Stimulated activated CD8-positive, alpha-beta memory T cell treated with anti-CD3 and anti-CD28 coated beads, Interleukin-7, amount 100 ng/mL, for 1 hour (primary cell): Measurements from ENCODE around the gene ATG9B.
A peak's percentile ranks its signal among the peaks of the same experiment; 100 is the strongest.
"Not testable (repeated sequence)": the region's sequence is repeated elsewhere in the genome, so short reads cannot be mapped to it uniquely, and the experiment has no call there.

Experiments
- DNase-seq, 2 donors: peaks; one replicate each; pipeline ENCODE4 v3.0.0-alpha.2; 2020; ENCODE audit warnings: low read depth in 2 of 2

ATG9B gene

DNA sequence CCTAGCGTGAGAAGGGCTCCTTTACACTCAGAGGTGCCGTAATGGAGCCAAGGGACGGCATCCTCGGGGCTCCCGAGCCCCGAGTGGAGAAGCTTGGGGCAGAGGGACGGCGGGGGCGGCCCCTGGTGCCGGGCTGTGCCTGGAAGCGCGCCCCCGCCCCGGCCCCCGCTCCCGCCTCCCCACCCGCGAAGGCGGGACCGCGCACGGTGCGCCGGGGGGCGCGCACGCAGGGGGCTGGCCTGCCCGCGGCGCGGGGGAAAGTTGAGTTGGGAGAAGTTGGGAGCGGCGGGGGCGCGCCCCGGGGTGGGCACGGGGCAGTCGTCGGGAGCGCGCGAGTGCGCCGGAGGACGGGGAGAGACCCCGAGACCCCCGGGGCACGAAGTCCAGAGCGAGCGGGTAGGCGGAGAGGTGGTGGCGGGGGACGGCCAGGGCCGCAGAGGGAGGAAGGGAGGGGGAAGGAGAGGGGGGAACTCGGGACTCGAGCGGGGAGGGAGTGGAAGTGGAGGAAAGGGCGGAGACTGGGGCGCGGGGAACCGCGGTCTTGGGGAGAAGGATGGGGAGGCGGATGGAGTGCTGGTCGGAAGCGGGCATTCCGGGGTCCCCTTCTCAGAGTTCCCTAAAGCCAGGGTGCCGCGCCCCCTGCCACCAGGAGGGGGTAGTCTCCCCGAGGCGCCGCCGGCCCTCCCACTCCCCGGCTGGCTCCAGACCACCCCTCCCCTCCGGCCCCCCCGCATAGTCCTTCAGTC, 35.2 kb upstream of the ATG9B start, which contains the start of gene SLC4A2:
Gene SLC4A2, plus strand, starts transcription at position 223 of the 746 bp plus-strand sequence. CDS start 2,399 bp downstream, outside the sequence.
- DNase-seq: peak; percentile 43

DNA sequence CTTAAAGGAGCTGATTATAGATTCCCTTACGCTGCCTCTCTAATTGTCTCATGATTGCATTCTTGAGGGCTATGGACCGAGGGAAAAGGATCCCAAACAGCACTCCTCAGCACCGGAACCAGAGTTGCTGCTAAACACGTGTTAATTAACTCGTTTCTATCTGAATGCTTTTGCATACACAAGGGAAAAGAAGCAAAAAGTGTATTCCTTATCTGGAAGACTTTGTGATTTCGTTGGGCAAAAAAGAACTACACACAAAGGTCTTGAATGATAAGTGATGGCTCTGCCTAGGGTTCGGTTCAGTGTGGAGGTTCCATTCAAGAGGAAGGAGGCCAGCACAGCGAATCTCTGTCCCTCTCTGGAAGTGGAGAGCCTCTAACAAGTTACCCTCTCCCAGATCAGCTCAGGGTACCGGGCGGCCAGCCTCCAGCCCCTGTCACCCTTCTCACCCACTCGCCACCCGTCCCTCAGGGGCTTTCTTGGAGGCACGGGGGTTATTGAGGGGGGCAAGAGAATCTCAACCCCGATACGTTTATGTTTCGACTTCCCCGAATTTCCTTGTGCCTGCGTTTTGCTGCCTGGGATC, 34.6 kb upstream of the ATG9B start:
- DNase-seq: no peak

DNA sequence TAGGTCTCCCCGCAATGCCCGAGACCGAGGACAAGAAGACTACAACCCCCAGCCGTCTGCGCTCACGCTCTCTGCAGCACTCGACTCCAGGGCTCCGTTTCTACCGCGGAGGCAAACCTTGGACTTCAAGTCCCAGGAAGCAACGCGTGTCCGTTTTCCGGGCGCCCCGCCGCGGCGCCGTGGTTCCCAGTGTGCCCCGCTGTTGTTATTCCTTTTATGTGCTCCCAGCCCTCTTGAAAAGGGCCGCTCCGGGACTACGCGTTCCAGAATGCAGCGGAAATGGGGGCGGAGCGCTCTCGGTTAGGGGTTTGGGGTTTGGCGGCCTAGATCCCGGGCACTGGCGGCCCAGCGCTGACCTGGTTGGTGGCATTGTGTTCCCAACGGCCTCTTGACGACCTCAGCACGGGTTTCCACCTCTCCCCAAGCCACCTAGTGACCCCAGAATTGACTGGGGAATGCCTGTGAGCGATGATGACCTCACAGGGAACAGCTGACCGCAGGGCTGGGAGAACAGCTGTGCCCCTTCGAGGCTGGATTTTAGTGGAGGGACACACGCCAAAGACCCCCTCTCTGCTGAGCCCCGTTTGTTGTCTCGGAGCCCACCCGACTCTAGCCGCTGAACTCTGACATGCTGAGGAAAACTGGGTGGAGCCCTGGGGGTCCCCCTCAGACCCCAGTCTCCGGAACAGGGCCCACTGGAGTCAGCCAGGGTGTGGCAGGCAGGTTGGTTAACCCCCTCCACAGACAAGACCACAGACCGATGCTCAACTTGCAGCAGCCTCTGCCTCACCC, 33.9 kb upstream of the ATG9B start:
- DNase-seq: peak; percentile 92 to 93

DNA sequence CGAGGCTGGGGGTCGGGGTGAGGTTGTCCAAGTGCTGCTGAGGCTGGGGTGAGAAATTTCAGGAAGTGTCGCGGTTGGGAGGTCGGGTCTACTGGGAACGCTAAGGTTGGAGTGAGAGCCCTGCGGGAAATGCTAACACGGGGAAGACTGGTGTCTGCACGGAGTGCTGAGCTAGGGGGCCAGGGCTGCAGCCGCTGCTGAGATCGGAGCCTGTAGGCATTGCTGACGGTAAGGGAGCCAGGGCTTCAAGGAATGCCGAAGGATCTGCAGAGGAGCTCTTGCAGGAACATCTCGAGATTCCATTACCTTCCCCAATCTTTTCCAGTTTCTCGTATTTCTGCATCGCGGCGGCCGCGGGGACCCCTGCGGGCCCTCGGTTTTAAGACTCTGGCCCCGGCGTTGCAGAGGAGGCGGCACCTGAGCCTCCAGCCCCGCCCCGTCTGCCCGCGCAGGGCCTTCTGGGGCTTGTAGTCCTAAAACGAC, 33.3 kb upstream of the ATG9B start, which contains the start of gene CDK5:
Gene CDK5, minus strand, starts transcription at position 392 of the 483 bp plus-strand sequence. Its CDS starts 49 bp downstream, at position 343.
- DNase-seq: no peak

DNA sequence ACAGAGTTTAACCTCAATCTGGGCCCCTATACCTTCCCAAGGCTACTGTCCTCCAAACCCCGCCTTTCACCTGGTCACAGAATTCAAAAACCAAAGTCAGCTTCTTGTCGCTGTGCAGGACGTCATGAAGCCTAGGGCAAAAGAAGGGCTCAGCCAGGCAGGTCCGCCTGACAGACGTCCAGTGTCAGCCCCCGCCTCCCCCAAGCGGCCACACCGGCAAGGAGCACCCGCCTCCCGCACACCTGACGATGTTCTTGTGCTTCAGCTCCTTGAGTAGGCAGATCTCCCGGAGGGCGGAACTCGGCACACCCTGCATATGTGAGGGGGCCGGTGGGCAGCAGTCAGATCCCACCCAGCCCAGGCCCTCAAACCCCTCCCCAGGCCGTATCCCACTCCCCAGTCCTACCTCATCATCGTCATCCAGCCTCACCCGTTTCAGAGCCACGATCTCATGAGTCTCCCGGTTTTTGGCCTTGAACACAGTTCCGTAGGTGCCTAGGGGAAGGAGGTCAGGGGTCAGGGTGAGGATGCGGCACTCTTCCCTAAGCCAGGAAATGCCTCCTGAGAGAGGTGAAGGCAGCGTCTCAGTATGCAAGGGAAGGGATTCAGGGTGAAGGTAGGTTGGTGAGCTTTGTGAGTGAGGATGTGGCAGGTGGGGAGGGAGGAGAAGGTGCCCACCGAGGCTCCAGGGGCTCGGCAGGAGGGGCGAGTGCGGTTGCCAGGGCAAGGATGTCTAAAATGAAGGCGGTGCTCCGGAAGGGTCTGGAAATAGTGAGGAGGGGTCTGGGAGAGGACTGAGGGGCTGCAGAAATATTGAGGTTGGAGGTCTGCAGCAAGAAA, 32.6 kb upstream of the ATG9B start:
- DNase-seq: no peak

DNA sequence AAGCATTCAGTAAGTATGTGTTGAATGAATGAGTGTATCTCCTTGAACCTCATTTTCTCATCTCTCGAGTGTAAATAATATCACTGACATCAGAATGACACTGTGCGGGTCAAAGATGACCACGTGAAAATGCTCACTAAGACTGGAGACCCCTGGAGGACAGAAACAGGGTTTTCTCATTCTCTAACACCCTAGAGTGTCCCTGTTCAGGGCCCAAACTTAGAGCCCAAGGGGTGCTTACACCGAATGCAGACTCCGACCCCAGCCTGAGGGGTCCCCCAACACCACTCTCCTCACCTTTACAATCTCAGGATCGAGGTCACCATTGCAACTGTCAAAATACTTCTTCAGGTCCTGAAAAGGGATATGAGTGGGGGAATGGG, 32.0 kb upstream of the ATG9B start:
- DNase-seq: no peak

DNA sequence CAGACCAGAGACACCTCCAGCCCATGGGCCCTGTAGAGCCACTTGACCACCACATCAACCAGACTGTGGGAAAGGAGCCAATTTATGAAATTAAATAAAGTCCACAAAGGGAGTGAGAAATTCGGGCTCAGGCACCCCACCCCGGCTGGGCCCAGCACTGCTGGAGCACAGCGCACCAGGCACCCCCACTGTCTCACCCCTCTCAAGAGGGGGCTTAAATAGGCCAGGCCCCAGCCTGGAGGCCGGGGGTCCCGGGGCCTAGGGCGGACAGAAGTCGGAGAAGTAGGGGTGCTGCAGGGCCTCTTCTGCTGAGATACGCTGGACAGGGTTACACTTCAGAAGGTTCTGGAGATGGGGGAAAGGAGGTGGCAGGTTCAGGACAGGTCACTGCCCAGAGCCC, 29.5 kb upstream of the ATG9B start:
- no peak for DNase-seq

DNA sequence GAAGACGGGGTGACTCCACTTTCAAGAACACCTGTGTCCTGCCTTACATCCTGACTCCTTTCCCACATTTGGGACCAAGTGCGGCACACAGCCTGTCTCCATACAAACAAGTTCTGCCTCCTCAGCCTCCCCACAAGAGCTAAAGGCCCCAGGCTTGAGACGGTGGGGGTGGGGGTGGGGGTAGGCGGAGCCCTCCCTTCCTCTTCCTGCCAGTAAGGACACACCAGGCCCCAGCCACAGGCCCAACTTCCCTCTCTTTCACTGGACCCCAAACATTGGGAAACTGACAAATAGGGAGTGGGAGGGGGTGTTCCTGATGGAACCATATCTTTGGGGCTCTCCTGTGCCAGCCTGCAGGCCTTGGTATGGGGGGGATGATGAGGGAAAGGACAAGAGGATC, 28.8 kb upstream of the ATG9B start:
- DNase-seq: no peak

DNA sequence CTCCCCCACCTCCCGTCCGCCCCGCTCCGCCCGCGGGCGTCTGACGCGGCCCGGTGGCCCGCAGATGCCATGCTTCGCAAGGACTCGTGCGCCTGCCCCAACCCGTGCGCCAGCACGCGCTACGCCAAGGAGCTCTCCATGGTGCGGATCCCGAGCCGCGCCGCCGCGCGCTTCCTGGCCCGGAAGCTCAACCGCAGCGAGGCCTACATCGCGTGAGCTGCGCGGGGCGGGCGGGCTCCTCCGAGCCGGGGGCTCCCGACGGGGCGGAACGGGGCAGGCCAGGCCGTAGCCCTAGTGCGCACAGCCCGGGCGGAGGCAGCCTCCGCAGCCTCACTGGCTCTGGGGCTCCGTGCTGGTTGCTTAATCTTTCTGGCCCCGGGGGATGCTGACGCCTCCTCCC, 26.8 kb upstream of the ATG9B start:
- no peak for DNase-seq

DNA sequence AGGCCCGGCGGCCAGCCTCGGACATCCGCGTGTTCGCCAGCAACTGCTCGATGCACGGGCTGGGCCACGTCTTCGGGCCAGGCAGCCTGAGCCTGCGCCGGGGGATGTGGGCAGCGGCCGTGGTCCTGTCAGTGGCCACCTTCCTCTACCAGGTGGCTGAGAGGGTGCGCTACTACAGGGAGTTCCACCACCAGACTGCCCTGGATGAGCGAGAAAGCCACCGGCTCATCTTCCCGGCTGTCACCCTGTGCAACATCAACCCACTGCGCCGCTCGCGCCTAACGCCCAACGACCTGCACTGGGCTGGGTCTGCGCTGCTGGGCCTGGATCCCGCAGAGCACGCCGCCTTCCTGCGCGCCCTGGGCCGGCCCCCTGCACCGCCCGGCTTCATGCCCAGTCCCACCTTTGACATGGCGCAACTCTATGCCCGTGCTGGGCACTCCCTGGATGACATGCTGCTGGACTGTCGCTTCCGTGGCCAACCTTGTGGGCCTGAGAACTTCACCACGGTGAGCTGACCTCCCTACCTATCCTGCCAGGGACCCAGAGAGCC, 24.7 kb upstream of the ATG9B start:
- DNase-seq: no peak

DNA sequence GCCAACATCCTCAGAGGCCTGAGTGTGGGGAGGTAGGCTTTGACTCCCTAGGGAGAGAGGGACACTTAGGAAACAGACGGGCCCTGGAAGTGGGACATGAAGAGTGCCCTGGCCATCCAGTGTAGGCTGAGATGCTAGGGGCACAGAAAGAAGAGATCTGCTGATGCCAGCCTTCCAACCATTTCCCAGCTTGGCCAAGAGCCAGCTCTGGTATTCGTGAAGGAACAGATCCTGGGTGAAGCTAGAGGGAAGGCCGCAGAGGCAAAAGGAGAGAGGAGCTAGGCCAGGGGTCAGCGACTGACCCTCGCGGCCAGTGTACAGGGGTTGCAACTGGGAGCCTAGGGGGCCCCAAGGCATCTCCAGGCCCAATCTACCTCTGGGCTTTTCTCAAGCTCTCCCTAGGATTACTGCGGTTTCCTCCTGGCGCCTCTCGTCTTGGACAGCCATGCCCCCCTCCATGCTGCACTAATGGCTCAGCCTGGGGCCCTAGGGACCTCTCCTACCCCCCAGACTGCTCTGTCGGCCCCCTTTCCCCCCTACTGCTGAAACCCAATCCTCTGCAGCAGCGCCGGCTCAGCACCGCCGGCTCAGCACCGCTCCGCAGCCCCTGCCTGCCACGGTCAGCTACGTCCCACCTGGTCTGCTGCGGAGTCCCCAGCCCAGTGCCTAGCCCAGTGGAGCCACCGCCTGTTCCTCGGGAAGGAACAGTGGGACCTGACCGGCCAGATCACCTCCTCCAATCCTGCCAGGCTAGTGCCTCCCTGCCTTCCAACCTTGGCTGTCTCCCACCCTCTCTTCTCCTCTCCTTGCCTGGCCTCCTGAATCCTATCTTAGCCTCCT, 23.9 kb upstream of the ATG9B start, which contains the start of gene ASIC3:
Gene ASIC3, plus strand, starts transcription at position 556 of the 840 bp plus-strand sequence. CDS start 355 bp downstream, outside the sequence.
- no peak for DNase-seq

DNA sequence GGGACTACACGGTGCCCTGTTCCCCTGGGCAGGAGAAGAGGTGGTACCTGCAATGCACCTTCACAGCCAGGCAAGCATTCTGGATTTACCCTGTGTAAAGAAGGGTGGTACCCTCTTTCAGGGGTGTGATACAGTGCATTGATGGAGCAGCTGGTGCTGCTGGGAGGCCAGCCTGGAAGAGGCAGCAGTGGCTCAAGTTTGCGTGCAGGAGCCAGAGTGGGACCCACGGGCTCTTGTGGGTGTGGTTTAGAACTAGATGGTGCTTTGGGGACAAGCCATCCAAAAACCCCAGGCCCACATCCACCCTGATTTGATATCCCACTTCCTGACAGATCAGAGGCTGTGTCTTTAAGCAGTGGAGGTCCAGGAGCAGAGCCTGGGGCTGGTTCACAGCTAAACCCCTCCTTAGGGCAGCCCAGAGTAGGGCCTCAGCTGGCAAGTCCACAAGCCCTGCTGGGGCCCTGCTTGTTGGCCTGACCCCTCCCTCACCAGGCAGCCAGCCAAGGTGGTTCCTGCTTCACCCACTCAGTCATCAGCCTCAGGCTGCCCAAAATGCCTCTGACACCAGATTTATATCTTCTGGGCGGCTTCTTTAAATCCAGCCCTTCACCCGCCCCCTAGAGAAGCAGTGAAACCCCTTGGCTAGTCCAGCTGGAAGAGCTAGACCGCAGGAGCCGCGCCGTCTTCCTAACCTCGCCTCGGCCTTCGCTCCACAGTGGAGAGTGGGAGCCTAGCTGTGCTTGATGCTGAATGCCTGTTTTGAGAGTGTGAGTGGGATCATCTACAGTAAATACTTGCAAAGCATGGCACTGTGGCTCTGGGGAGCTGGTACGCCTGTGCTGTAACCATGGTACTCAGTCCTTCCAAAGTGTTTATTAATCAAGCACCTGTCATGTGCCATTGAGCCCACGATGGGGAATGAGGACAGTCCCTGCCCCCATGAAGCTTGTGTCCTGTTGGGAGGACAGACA, 22.6 kb upstream of the ATG9B start:
- DNase-seq: no peak

DNA sequence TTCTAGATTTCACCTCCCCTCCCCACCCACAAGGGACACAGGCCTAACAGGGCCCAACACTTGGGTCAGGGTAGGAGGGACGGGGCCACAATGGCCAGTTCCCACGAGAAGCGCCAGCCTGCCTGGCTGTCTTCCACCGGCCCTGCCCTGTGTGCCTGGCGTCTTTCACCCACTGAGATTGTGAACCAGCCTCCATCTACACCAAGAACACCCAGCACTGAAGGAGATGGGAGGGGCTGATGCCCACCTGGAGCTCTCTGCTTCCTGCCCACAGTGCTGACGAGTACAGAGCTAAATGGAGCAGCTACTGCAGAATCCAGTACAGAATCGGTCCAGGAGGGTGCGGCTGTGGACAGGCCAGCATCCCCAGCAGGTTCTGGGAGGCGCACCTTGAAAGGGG, 21.7 kb upstream of the ATG9B start:
- DNase-seq: no peak

DNA sequence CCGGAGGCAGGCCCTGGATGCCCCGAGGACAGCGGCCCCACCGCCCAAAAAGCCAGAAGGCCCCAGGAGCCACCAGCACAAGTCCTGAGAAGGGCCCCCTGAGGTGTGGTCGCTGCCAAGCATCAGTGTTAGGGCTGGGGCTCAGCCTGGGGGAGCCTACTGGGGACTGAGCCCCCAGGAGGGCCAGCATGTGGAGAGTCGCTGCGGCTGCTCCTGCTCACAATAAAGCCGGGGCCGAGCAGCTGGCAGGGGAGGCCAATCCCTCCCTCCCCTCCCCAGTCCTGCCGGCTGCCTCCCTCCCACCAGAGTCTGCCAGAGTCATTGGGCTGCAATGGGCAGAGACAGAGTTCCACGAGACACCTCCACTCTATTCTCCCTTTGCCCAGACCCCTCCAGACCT, 21.0 kb upstream of the ATG9B start:
- DNase-seq: no peak

DNA sequence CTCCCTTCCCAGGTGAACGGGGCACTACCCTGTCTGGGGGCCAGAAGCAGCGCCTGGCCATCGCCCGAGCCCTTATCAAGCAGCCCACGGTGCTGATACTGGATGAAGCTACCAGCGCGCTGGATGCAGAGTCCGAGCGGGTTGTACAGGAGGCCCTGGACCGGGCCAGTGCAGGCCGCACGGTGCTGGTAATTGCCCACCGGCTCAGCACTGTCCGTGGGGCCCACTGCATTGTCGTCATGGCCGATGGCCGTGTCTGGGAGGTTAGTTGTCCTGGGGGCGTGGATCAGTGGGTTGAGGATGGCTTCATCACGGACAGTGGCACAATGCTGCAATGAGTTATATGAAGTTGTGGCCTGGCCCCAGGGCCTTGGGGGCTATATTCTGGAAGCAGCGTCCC, 19.7 kb upstream of the ATG9B start:
- DNase-seq: no peak

DNA sequence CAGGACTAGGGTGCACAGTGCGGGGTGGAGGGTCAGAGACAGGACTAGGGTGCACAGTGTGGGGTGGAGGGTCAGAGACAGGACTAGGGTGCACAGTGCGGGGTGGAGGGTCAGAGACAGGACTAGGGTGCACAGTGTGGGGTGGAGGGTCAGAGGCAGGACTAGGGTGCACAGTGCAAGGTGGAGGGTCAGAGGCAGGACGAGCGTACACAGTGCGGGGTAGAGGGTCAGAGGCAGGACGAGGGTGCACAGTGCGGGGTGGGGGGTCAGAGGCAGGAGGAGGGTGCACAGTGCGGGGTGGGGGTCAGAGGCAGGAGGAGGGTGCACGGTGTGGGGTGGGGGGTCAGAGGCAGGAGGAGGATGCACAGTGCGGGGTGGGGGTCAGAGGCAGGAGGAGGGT, 19.2 kb upstream of the ATG9B start:
- not testable (repeated sequence) for DNase-seq

DNA sequence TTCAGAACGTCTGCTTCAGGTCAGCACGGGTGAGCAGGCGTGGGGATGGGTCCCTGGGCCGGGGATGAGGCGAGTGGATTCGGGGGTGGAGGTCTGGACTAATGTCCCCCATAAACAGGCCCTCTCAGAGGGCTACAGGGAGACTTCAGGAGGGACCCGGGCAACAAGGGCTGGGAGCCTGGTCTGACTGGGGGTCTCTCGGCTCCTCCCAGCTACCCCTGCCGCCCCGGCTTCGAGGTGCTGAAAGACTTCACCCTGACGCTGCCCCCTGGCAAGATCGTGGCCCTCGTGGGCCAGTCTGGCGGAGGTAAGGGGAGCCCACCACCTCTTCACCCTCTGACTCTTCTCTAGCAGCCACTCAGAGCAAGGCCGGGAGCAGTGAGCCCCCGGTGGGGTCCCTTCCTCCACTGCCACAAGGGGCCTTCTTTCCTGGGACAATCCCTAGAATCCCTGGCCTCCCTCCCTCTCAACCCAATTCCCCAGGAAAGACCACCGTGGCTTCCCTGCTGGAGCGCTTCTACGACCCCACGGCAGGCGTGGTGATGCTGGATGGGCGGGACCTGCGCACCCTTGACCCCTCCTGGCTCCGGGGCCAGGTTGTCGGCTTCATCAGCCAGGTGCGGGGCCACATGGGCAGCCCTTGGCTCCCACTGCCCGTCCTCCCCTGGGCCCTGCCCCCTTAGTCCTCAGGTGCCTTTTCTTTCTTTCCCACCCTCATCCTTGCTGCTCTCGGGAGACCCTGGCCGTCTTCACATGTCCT, 16.5 kb upstream of the ATG9B start:
- DNase-seq: no peak

DNA sequence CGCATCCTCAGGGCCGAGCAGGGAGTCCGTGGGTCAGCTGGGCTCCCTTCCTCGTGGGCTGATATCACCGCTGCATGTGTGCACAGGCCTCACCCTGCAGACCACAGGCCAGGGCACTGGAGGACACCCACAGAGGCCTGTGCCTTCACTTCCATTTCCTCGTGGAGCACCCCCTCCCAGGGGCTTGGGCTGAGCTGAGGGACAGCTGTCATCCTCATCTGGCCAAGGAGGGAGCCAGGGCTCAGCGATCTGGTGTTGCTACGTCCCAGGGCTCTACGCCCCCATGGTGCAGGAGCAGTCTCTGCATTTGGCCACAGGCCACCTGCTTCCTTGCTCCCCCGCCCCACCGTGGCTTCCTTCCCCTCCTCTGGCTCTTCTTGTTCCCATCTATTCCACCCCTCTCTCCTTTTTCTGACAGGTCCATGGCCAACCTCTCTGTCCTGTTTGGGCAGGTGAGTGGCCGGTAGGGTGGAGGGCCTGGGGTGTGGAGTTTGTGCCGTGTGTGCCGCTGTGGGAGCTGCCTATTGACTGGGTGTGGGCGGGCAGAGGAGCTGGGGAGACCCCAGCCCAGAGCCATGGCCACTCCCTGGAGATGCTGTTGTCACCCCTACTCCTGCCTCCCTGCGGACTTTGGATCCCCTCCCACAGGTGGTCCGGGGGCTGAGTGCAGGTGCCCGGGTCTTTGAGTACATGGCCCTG, 15.7 kb upstream of the ATG9B start:
- no peak for DNase-seq
